HG02642 (cell line): ENCODE results near the gene ITPRIPL2.

Experiments used
- ATAC-seq: cut with Tn5 transposase; IDR thresholded peaks from one replicate; pipeline ENCODE4 v1.9.1; 2021; ENCODE audit warnings: mild to moderate bottlenecking; ENCODE audit not compliant: unreplicated experiment, poor library complexity

ITPRIPL2 gene

DNA sequence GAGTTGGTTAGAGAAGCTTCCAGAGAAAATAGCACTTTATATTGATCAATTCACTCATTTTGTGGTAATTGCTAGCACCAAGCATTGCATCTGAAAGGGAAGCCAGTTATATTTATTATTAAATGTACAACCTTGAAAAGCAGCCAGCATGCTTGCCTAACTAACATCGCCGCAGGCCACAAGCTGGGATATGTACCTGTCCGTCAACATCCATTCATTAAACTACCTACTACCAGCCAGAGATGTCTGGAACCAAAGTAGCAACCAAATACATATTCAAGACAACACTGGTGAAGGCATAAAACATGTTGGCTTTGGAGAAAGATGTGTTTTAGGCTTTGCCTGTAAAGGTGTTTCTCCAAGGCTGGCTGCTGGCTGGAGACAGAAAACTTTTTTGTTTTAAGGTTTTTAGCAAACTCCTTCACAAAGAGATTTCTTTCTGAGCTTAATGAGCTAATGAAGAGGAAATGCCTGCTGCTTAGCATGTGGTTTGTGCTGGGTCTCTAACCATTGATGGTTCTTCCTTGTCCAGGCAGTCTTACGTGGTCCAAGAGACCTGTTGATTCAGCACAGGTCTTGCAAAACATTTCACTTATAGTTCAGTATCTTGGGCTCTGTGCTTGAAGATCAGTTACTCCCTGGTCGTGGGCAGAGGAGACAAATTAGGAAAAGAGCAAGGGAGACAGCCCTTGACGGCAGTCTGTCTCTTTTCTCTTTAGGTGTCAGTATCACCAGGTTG lies 3.1 kb downstream of the ITPRIPL2 start:
- no peak for ATAC-seq

DNA sequence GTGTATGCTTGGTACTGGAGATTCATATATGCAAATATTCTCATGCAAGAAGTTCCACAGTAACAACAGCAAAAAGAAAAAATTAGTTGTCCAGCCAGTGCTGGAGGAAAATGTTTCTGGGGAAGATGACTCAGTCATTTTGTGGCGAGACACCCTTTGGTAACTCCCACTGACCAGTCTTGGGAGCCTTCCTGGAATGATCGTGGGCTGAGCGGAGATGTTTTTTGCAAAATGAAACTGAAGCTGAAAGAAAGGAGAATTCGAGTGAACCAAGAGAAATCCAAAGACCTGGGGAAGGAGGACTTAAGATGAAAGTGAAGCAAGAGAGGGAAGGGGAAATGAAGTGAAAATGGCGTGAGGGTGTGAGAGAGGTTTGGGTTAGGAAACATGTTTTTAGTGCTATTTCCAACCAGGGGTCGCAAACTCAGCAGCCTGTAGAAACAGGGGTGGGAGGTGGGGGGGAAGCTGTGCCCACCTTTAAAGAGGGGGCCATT lies 5.2 kb downstream of the ITPRIPL2 start:
- no peak for ATAC-seq

DNA sequence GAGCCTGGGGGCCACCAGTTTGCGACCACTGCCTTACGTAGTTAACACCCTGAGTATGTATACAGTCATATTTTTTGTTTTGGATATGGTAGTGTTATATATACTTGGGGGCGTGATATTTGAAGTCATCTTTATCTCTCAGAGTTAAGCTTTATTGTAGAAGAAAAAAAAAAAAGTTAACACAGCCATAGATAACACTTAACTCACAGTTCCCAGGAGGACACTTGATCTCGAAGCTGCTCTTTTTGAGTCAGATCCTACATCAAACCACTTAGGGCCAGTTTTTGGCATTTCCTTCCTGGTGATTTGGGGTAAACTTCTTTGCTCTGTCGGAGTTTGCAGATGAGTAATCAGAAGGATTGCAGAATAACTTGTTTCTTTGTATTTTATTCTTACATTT lies 5.8 kb downstream of the ITPRIPL2 start:
- no peak for ATAC-seq

DNA sequence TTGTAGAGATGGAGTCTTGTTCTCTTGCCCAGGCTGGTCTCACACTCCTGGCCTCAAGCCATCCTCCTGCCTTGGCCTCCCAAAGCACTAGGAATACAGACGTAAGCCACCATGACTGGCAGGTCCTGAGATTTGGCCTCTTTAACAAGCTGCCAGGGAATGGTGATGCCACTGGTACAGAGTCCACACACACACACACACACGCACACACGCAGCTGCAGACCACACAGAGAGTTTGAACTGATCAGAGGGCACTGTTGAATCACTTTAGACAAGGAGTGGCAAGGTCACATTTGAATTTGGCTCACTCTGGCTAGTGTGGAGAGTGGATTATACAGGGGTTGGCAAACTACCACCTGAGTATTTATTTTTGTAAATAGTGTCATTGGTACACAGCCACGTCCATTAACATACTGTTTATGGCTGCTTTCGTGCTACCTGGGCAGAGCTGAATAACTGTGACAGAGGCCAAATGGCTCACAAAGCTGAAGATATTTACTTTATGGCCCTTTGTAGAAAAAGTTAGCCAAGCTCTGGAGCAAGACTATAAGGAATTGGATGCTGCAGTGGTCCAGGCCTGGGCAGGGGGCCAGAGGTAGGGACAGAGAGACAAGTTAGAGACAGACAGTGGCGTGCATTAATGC lies 9.9 kb downstream of the ITPRIPL2 start:
- ATAC-seq, result no peak

DNA sequence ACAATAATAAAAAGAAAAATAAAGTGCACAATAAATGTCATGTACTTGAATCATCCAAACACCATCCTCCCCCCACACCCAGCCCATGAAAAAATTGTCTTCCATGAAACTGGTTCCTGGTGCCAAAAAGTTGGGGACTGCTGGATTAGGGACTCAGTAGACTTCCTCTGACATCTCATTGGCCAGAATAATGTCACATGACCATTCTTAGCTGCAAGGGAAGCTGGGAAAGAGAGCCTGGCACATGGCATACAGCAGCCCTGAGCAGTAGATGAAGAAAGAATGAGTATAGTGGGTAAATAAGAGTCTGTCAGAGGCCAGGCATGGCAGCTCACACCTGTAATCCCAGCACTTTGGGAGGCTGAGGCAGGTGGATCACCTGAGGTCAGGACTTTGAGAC lies 12.5 kb downstream of the ITPRIPL2 start:
- ATAC-seq, result no peak

DNA sequence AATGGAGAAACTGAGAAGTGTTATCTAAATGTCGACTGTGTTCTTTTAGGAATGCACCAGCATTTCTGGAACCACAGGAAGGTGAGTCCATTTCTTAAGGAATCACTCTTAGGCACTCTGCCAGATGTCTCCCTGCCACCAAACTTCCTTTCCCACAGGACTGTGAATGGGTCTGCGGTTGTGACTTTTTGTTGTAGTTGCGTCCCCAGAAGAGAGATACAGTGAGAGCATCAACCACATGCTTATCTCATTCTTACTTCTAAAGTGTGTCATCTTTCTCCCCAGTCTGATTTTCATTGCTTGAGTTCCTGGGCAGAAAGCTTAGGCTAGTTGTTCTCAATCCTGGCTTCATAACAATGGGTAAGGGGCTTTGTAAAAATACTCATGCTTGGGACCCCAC lies 13.4 kb downstream of the ITPRIPL2 start:
- ATAC-seq, result no peak

DNA sequence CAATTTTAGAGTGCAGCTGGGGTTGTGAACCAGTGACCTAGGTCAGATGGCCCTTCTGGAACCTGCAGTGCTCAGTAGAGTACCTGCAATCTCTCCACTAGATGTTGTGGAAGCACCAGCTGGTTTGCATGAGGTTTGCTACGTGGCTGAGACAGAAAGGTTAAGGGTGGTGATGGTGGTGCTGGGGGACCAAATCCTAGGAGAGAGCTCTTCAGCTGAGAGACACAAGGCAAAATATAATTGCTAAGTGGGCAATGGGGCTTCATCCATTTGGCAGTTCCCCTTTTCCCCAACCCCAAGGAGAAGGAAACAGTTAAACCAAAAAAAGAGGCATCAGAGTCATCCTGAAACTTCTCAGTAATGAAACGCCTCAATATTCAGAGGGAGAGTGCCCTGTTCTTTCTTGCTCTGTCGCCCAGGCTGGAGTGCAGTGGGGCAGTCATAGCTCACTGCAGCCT lies 13.9 kb downstream of the ITPRIPL2 start:
- peak; percentile 60 for ATAC-seq

DNA sequence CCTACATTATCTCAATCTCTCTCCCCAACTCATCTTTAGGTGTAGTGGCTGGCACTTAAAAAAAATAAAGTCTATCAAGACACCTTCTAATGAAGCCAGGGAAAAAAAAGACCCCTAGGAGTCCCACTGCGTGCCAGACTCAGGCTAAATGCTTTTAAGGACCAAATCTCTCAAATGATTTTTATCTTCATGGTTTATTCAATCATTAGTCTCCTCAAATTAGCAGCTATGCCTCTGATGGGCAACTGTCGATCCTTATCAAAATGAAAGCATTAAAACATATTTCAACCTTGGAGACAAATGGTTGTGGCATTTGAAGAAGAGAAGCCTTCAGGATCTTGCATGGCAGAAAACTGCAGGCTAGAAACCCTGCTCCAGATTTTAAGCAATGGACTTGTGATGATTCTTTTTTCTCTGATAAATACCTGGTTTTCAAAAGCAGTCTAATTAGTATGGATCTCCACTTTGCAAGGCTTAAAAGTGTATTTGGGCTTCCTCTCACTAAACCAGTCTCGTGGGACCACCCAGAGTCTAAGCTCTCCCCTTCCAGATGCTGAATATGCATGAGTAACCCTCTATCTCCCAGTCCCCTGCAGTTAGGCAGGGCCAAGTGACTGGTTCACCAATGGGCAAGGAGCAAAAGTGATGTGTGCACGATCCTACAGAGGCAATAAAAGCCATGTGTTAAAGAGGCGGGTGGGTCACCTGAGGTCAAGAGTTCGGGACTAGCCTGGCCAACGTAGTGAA lies 14.9 kb downstream of the ITPRIPL2 start:
- no peak for ATAC-seq

DNA sequence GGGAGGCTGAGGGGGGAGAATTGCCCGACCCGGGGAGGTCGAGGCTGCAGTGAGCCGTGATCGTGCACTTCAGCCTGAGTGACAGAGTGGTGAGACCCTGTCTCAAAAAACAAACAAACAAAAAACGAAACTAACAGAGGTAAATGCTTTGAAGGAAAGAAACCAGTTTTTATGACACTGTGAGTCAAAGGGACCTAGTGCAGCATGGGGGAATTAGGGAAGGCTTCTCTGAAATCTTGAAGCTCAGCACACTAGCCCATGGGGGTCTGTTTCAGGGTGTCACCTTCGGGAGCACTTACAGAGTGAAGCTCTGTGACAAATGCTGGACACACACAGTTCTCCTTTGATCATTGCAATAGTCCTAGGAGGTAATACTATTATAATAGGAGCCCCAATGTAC lies 16.6 kb downstream of the ITPRIPL2 start:
- ATAC-seq, result no peak

DNA sequence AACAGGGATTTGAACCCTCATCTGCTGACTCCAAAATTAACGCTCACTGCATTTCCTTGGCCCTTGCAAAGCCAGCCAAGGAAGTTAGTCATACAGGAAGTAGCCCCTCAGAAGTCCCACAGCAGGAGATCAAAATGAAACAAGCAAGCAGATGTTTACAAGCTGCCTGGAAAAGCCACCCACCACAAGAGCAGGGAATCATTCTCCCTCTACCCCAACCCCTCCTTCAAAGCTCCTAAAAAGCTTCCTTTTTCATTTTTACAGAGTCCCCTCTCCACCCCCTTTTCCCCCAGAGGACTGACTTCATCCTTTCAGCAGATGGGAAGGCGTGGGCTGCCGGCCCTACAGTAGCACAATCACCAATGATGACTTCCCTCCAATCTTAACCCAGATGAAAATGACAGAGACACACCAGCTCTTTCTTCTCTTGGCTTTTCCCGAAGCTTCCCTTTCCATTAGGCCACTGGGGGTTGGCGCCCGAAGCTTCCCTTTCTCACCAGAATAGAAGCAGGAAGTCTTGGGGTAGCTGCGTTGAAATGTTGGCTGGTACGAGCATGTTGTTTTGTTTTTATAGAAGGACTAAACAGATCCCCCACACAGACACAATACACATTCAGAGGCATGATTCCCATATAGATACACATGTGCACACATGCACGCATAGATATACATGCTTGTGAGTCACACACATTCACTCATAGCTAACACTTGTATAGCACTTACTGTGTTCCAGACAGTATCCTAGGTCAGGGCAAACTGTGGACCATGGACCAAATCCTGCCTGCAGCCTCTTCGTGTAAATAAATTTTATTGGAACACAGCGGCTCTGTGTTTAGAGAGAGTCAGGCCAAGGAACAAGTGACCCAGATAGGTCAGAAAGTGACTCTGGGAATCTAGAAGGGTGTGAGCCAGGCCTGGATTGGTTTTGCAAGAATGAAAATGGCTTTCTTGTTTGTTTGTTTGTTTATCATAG lies 17.4 kb downstream of the ITPRIPL2 start:
- ATAC-seq, result no peak

DNA sequence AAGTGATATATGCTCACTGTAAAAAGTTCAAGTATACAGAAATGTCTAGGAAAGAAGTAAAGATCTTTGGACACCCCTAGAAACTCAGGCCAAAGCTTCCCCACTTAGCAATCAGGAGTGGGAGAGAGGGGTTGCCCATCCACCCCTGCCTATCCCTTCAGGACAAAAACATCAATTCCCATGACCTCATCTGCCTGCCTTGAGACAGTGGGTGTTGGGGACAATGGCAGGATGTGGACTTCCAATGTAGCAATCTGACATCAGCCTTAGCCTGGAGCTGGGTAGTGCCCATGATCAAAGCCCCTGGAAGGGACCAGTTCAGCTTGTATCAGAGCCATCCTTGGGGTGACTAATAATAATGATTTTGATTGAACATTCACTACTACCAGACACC lies 18.1 kb downstream of the ITPRIPL2 start:
- no peak for ATAC-seq

DNA sequence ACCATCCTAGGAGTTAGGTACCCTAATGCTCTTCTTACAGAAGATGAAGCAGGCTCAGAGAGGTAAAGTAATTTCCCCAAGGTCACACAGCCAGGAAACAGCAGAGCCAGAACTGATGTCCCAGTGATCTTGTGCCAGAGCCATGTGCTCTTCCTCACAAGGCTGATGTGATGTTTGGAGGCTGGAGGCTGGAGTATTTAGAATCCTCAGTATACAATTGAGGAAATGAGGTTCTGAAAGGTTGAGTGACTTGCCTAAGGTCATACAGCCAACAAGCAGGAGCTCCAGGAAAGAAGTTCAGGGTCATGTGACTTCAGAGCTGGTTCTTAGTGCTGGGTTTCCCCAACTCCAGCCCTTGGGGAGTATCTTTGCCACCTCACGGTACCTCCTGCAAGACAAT lies 18.5 kb downstream of the ITPRIPL2 start:
- no peak for ATAC-seq

DNA sequence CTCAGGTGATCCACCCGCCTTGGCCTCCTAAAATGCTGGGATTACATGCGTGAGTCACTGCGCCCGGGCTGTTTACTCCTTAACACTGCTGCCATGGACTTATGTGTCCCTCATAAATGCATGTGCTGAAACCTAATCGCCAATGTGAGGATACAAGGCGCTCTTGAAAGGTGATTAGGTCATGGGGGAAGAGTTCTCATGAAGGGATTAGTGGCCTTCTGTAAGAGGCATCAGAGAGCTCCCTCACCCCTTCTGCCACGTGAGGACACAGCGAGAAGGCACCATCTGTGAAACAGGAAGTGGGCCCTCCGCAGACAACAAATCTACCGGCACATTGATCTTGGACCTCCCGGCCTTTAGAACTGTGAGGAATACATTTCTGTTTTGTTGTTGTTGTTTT lies 19.1 kb downstream of the ITPRIPL2 start:
- ATAC-seq, result no peak

DNA sequence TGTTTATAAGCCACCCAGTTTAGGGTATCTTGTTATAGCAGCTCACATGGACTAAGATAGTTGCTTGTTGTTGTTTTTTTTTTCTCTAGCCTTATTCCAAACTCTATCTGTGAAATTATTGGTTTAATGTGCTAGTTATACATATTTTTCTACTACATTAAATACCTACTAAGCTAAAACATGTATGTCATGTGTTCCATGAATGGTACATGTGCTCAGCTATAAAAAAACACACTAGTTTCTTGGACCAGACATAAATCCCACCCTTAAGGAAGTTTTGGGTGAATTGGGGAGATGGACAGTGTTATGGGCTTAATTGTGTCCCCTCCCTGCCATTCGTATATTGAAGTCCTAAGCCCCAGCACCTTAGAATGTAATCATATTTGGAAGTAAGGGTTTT lies 19.8 kb downstream of the ITPRIPL2 start:
- no peak for ATAC-seq

DNA sequence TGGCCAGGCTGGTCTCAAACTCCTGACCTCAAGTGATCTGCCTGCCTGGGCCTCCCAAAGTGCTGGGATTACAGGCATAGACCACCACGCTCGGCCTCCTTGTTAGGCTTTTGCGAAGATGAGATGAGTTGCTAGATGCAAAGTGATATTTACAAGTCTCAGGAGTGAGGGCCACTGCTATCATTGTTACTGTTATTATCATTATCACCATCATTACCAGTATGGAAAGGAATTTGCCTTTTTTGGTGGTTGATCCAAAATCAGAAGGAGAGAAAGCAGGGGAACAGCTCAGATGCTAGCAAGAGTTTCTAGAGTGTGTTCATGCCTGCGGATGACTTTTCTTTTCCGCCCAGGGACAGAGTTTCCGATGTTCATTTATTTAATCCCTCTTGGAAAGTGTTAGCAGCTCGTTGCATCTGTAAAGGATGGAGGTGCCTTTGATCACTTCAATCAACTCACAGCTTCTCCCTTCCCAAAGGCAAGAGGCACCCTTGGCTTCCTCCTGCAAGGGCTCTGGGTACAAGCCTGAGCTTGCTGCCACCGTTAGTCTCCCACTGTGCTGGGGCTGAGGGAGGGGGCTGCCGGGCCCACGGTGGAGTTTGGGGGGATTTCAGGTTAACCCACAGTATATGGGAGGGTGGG lies 21.6 kb downstream of the ITPRIPL2 start:
- ATAC-seq, result no peak

DNA sequence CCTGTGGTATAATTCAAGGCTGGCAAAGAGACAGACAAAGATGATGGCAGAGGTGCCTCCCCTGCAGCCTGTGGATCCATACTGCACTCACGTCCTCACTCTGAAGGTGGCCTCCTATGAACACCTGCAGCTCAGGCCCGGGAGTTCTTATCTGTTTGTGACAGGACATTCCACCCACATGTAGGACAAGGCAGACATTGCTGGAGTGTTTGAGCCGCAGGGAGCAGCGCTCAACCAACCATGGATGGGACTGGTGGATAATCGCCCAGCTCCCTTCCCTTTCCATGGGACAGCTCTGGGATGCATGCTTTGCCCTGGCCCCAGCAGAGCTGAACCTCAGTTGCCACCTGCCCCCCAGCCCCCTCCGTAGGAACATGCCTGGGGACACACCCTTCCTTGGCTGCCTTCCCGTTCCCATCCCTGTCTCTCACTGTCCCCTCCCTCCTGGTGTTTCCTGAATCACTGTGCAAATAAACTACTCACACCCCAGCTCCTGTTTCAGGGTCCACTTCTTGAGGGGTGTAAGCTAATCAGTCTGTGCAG lies 22.2 kb downstream of the ITPRIPL2 start:
- ATAC-seq, result no peak

DNA sequence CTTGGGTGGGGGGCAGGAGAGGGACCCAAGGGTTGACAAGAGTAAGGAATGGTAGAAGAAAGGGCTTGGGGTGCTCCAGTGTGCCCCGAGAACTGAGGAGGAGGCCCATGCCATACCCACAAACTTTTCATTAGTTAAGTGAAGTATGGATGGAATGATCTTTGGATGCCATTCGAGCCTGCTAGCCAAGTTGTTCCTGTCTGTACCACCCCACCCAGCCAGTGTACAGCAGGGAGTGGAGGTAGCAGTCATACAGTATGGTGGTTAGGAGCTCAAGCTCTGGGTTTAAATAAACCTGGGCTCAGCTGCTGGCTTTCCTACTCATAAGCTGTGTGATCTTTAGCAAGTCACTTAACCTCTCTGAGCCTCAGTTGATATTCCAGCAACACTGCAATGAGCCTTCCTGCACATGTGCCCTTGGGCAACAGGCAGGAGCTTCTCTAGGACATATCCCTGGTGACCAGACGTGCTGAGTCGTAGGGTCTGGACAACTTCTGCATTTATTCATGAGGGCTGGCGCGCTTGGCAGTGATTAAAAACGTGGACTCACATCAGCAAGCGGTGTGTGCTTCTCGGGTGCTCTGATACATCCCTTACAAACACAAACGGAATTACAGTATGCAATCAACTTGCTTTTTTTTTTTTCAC lies 22.9 kb downstream of the ITPRIPL2 start:
- no peak for ATAC-seq

DNA sequence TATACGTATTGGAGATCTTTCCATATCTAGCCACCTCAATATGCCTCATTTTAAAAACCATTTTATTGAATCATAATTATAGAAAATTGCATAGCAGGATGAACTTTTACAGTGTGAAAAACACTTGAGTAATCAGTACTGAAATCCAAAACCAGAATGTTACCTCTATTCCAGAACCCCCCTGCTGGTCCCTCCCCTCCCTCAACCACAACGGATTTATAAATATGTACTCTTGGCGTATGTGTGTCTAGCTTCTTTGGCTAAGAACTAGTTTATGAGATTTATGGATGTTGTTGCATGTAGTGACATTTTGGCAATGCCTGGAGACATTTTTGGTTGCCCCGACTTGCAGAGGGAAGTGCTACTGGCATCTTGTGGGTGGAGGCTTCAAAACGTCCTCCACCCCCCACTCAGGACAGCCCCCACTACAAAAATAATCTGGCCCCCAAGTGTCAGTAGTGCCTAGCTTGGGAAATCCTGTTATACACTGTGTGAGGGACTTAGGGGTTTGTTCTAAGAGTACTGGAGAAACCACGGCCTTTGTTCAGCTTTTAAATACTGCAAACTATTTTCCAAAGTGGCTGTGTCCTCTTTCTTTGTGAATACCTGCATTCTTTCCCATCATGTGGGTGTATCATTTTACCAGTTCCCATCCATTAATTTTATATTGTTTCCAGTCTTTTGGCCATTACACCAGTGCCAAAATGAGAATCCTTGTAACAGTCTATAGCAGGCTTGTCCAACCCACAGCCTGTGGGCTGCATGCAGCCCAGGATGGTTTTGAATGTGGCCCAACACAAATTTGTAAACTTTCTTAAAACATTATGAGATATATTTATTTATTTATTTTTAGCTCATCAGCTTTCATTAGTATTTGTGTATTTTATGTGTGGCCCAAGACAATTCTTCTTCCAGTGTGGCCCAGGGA lies 23.7 kb downstream of the ITPRIPL2 start:
- ATAC-seq, result no peak
